ENCODE data around the gene EIF2AK2. TPM values are rescaled to one million over a fixed set of nuclear protein-coding genes. Genes with fewer than 3 reads are reported as not detected.

Gene EIF2AK2
- total and polyA plus RNA-seq, 10 donors, result 4.0 to 48.2 (median 33.9) TPM

Other genes with a start within 250 kb of the EIF2AK2 start
- gene STRN, start 190.4 kb downstream of the EIF2AK2 start, total RNA-seq, result 10 to 100 TPM; 24.9 to 33.3 (median 29.5) TPM
- gene STRN, start 190.4 kb downstream of the EIF2AK2 start, polyA plus RNA-seq, result 1 to 10 TPM; 2.2 to 4.3 (median 2.9) TPM
- gene HEATR5B, start 72.6 kb downstream of the EIF2AK2 start, total RNA-seq, result 10 to 100 TPM; 30.0 to 58.2 (median 37.5) TPM
- gene HEATR5B, start 72.6 kb downstream of the EIF2AK2 start, polyA plus RNA-seq, result 10 to 100 TPM in 1 of 3 donors, 1 to 10 TPM in 2; 5.5 to 10.2 (median 9.1) TPM
- gene GPATCH11, start 72.5 kb downstream of the EIF2AK2 start, total RNA-seq, result 10 to 100 TPM; 10.0 to 17.2 (median 12.2) TPM
- 10 to 100 TPM in 1 of 3 donors, 1 to 10 TPM in 2; 4.9 to 13.0 (median 8.8) TPM for gene GPATCH11, start 72.5 kb downstream of the EIF2AK2 start, polyA plus RNA-seq
- gene SULT6B1, start 31.7 kb upstream of the EIF2AK2 start, total RNA-seq, result not detected
- not detected for gene SULT6B1, start 31.7 kb upstream of the EIF2AK2 start, polyA plus RNA-seq
- 10 to 100 TPM; 18.6 to 35.4 (median 28.5) TPM for gene CEBPZOS, start 39.5 kb upstream of the EIF2AK2 start, total RNA-seq
- gene CEBPZOS, start 39.5 kb upstream of the EIF2AK2 start, polyA plus RNA-seq, result 10 to 100 TPM; 25.4 to 39.8 (median 27.0) TPM
- gene CEBPZ, start 74.6 kb upstream of the EIF2AK2 start, total RNA-seq, result 10 to 100 TPM; 34.8 to 54.0 (median 43.9) TPM
- 10 to 100 TPM; 50.4 to 54.8 (median 54.2) TPM for gene CEBPZ, start 74.6 kb upstream of the EIF2AK2 start, polyA plus RNA-seq
- gene NDUFAF7, start 74.7 kb upstream of the EIF2AK2 start, total RNA-seq, result 10 to 100 TPM; 14.3 to 27.2 (median 23.0) TPM
- 10 to 100 TPM; 11.4 to 19.4 (median 11.6) TPM for gene NDUFAF7, start 74.7 kb upstream of the EIF2AK2 start, polyA plus RNA-seq
- 10 to 100 TPM; 50.9 to 78.4 (median 76.2) TPM for gene PRKD3, start 167.9 kb upstream of the EIF2AK2 start, total RNA-seq
- gene PRKD3, start 167.9 kb upstream of the EIF2AK2 start, polyA plus RNA-seq, result 10 to 100 TPM; 12.2 to 21.0 (median 13.3) TPM
- gene QPCT, start 187.7 kb upstream of the EIF2AK2 start, total RNA-seq, result 10 to 100 TPM; 11.5 to 46.0 (median 24.4) TPM
- gene QPCT, start 187.7 kb upstream of the EIF2AK2 start, polyA plus RNA-seq, result 1 to 10 TPM; 4.2 to 9.4 (median 4.4) TPM

Data from spleen (tissue), 10 donors.